CD4-positive, alpha-beta T cell treated with Interleukin-12 subunit alpha and Interleukin-12 subunit beta, for 1 hour (primary cell): Measurements from ENCODE around the gene MYH1.

Experiments
- DNase-seq: peaks from one replicate; pipeline ENCODE4 v3.0.0-alpha.2; 2020

Gene MYH1

GRCh38 chr17:10477701-10478100 is 40.6 kb downstream of the MYH1 start:
- no peak for DNase-seq

GRCh38 chr17:10474536-10474935 is 43.8 kb downstream of the MYH1 start:
- no peak for DNase-seq

- DNase-seq = no peak
These were observed 46.5 kb downstream of the MYH1 start for GRCh38 chr17:10471858-10472257.

- no peak for DNase-seq
These were observed 48.9 kb downstream of the MYH1 start, which contains the start of gene MYH4 for GRCh38 chr17:10469459-10469858. Gene MYH4 (minus strand): TSS chr17:10469559. CDS start chr17:10466745, 2,814 bp downstream.

GRCh38 chr17:10463402-10463801 is 54.9 kb downstream of the MYH1 start:
- DNase-seq = no peak

GRCh38 chr17:10460062-10460461 is 58.3 kb downstream of the MYH1 start:
- DNase-seq = no peak

- DNase-seq = no peak
These were observed 59.6 kb downstream of the MYH1 start for GRCh38 chr17:10458701-10459100.

- DNase-seq = no peak
These were observed 60.4 kb downstream of the MYH1 start for GRCh38 chr17:10457952-10458351.

- no peak for DNase-seq
These were observed 71.1 kb downstream of the MYH1 start for GRCh38 chr17:10447026-10447931.
